Measurements from ENCODE around the gene IFNGR1. TPM values are rescaled to one million over a fixed set of nuclear protein-coding genes. Genes with fewer than 3 reads are reported as not detected.

IFNGR1 gene
- total RNA-seq, 1 donor from 2014 or later, result 239 TPM

- H3K4me1 ChIP-seq, result peaks cover 64% of the 10 kb centered on the region
- H3K4me3 ChIP-seq, result no peak overlapping the region
- ATAC-seq (no peak), DNase-seq (no peak)
- no peaks in the 10 kb centered on the region for H3K27me3 ChIP-seq
- TF ChIP-seq, protein P1, sequence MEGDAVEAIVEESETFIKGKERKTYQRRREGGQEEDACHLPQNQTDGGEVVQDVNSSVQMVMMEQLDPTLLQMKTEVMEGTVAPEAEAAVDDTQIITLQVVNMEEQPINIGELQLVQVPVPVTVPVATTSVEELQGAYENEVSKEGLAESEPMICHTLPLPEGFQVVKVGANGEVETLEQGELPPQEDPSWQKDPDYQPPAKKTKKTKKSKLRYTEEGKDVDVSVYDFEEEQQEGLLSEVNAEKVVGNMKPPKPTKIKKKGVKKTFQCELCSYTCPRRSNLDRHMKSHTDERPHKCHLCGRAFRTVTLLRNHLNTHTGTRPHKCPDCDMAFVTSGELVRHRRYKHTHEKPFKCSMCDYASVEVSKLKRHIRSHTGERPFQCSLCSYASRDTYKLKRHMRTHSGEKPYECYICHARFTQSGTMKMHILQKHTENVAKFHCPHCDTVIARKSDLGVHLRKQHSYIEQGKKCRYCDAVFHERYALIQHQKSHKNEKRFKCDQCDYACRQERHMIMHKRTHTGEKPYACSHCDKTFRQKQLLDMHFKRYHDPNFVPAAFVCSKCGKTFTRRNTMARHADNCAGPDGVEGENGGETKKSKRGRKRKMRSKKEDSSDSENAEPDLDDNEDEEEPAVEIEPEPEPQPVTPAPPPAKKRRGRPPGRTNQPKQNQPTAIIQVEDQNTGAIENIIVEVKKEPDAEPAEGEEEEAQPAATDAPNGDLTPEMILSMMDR (IDR thresholded peaks at IDR 0.05), result no peak
- H3K36me3 ChIP-seq, result no peaks in the 10 kb centered on the region
- no peaks in the 10 kb centered on the region for H3K9me3 ChIP-seq
- peak overlapping the region; percentile 69 for H3K27ac ChIP-seq
- intact Hi-C loops (cut with DNase I), result no loop called here
These were observed 10.0 kb upstream of the IFNGR1 start for GRCh38 chr6:137229075-137229759.

DNA sequence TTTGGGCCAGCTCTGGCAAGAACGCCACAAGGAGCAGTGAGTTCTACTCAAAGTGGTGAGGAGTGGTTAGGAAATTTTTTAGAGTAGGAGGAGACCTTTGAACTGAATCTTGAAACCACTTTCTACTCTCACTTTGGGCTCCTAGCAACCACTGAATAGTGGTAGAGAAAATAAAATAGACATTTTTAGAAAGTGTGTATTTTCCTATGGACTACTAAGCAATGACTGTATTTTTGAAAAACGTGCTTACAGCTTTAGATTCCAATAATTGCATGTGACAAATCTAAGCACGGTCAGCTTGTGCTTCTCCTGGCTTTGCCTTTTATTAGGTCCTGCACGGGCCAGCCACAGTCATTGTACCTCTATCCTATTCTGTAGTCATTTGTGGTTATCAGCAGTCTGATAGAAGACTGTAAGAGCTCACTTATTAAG, 8.7 kb upstream of the IFNGR1 start:
- H3K27me3 ChIP-seq, result no peaks in the 10 kb centered on the region
- TF ChIP-seq, protein P1 (IDR thresholded peaks at IDR 0.05), result no peak
- no peak for DNase-seq

DNA sequence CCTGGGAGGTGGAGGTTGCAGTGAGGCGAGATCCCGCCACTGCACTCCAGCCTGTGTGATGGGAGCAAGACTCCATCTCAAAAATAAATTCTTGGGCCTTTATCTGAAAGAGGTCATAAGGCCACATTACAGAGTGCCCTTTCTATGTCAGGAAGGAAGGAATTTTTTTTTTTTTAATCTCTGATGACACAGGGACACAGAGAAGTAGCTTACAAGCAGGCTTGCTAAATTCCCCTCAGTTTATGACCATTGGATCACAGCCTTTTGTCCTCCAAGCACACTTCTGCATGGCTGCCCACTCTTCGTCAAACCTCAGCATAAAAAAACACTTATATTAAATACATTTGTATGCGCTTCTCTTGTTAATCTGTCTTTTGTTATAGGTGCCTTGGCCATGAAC, 7.5 kb upstream of the IFNGR1 start:
- H3K27ac ChIP-seq, result peak overlapping the region; percentile 69
- no peaks in the 10 kb centered on the region for H3K36me3 ChIP-seq
- peak; percentile 5 for ATAC-seq
- TF ChIP-seq, protein P1 (IDR thresholded peaks at IDR 0.05), result no peak
- peaks cover 68% of the 10 kb centered on the region for H3K4me1 ChIP-seq
- H3K9me3 ChIP-seq, result no peaks in the 10 kb centered on the region
- H3K4me3 ChIP-seq, result no peak overlapping the region
- no peak for DNase-seq
- intact Hi-C loops (cut with DNase I), result no loop called here
- no peaks in the 10 kb centered on the region for H3K27me3 ChIP-seq

More for the DNA sequence above, 8.7 kb upstream of the IFNGR1 start:
- Histone ChIP-seq H3K4me3 (no peak overlapping the region), H3K27ac (peak overlapping the region; percentile 69), H3K36me3 (no peaks in the 10 kb centered on the region), H3K4me1 (peaks cover 61% of the 10 kb centered on the region), H3K9me3 (no peaks in the 10 kb centered on the region)
- intact Hi-C loops (cut with DNase I), result no loop called here
- peak; percentile 71 for ATAC-seq

DNA sequence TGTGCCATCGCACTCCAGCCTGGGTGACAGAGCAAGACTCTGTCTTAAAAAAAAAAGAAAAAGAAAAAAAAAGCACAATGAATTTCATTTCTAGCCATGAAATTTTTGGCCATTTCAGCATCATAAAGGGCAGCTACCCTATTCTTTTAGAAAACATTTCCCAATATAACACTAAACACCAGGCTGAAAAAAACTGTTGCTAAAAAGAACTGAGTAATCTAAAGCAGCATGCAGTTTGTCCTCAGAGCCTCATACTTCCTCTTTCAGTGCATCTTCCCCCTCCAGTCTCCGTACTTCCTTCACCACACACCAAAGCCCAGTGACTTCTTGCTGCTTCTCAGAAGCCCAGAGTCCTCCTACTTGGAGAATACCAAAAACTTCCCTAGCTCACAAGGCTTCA, 5.6 kb upstream of the IFNGR1 start:
- H3K4me3 ChIP-seq, result no peak overlapping the region
- TF ChIP-seq, protein P1 (IDR thresholded peaks at IDR 0.05), result no peak
- DNase-seq, result no peak
- peak overlapping the region; percentile 83 for H3K27ac ChIP-seq
- H3K9me3 ChIP-seq, result no peaks in the 10 kb centered on the region
- intact Hi-C loops (cut with DNase I), result no loop called here
- peaks cover 74% of the 10 kb centered on the region for H3K4me1 ChIP-seq
- ATAC-seq, result peak; percentile 80
- no peaks in the 10 kb centered on the region for H3K27me3 ChIP-seq
- no peaks in the 10 kb centered on the region for H3K36me3 ChIP-seq

DNA sequence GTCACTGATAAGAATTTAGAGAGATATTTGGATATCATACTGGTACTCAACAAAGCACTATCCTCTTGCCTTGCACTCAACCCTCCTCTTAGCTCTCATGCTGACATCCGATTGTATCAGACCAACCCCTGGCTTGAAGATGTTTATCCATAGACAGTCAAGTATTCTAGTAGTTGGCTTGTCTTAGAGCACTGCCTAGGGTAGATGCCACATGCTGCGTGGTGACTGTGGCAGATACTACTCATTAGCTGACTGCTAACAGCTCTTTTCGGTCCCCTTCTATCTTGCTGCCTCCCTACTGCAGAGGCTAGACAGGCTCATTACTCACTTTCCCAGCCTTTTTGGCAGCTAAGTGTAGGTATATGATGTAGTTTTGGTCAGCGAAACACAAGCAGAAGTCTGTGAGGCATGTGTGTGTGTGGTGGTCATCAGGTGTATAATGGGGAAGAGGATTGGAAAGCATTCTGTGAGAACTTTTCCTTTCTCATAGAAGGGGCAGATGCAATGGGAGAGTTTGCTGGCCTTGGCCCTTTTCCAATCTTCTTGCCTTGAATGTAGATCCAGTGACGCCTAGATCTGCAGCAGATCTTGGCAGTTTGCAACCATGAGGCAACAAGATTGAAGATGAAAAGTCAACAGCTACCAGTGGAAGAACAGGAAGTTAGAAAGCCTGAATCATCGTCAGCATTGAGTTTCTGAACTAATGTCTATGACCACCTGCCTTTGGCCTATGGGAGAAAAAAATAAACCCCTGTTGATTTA, 4.4 kb upstream of the IFNGR1 start:
- ATAC-seq (peak; percentile 5), DNase-seq (no peak)
- intact Hi-C loops (cut with DNase I), result no loop called here
- Histone ChIP-seq H3K36me3 (no peaks in the 10 kb centered on the region), H3K9me3 (no peaks in the 10 kb centered on the region), H3K27ac (peak overlapping the region; percentile 83), H3K27me3 (no peaks in the 10 kb centered on the region), H3K4me1 (peaks cover 75% of the 10 kb centered on the region), H3K4me3 (no peak overlapping the region)
- TF ChIP-seq, protein P1 (IDR thresholded peaks at IDR 0.05), result no peak

Data from upper lobe of right lung (tissue), 1 donor.